DND-41 (cell line): ENCODE measurements around the gene ANKS4B.

Source experiments
- ATAC-seq: fragments of 200-7000 bp; cut with Tn5 transposase; 3 replicates; pipeline ENCODE4 v1.9.1; 2021; ENCODE audit warnings: low read depth; ENCODE audit not compliant: insufficient read depth
- DNase-seq: peaks from one replicate; pipeline ENCODE4 v3.0.0-alpha.2; 2020
- H2AFZ ChIP-seq: 2 replicates; pipeline ENCODE4 v1.6.0; 2012; ENCODE audit warnings: low read depth, low read length
- H3K27ac ChIP-seq: 2 replicates; pipeline ENCODE4 v1.5.1; 2012; ENCODE audit warnings: low read length, inconsistent platforms
- H3K27me3 ChIP-seq: fragments of 200-600 bp; sonication (generic); 2 replicates; pipeline ENCODE4 v1.6.0; 2012; ENCODE audit warnings: low read length, mild to moderate bottlenecking, inconsistent platforms; ENCODE audit not compliant: insufficient read depth, poor library complexity
- H3K36me3 ChIP-seq: 2 replicates; pipeline ENCODE4 v1.5.1; 2012; ENCODE audit warnings: low read length, inconsistent platforms; ENCODE audit not compliant: insufficient read depth
- H3K4me1 ChIP-seq: 2 replicates; pipeline ENCODE4 v1.5.1; 2012; ENCODE audit warnings: mild to moderate bottlenecking, low read length; ENCODE audit not compliant: insufficient read depth
- H3K4me2 ChIP-seq: 2 replicates; pipeline ENCODE4 v1.6.0; 2012; ENCODE audit warnings: mild to moderate bottlenecking, moderate library complexity, low read length, inconsistent platforms; ENCODE audit not compliant: insufficient read depth
- H3K4me3 ChIP-seq, 2 experiments: fragments of 200-600 bp in 1 of 2; shearing (Covaris generic) in 1 of 2; 2 replicates each; pipeline ENCODE4 v1.5.1; 2012 to 2016; ENCODE audit warnings: inconsistent platforms in 2 of 2, low read length in 2 of 2, mild to moderate bottlenecking in 2 of 2, low read depth in 1 of 2, moderate library complexity in 1 of 2
- H3K79me2 ChIP-seq: 2 replicates; pipeline ENCODE4 v1.6.0; 2012; ENCODE audit warnings: low read length, inconsistent platforms; ENCODE audit not compliant: insufficient read depth
- H3K9ac ChIP-seq: 2 replicates; pipeline ENCODE4 v1.6.0; 2012; ENCODE audit warnings: low read depth, mild to moderate bottlenecking, inconsistent platforms, low read length, moderate library complexity
- H3K9me3 ChIP-seq: 2 replicates; pipeline ENCODE4 v1.5.1; 2012; ENCODE audit warnings: low read length, moderate library complexity, mild to moderate bottlenecking, inconsistent platforms; ENCODE audit not compliant: insufficient read depth, severe bottlenecking
- H4K20me1 ChIP-seq: 2 replicates; pipeline ENCODE4 v1.6.0; 2012; ENCODE audit warnings: low read length; ENCODE audit not compliant: insufficient read depth
- EZH2 ChIP-seq: IDR thresholded peaks from 3 replicates; pipeline ENCODE4 v1.6.1; 2012; ENCODE audit warnings: borderline replicate concordance, low read depth, mild to moderate bottlenecking, moderate library complexity, low read length, inconsistent platforms; ENCODE audit not compliant: severe bottlenecking
- TF ChIP-seq, protein P1 (sequence below): IDR thresholded peaks from 2 replicates; pipeline ENCODE4 v1.5.1; 2012; ENCODE audit warnings: borderline replicate concordance, low read length, moderate library complexity, mild to moderate bottlenecking; ENCODE audit not compliant: poor library complexity, severe bottlenecking; ENCODE audit errors: extremely low read depth

ANKS4B gene

DNA sequence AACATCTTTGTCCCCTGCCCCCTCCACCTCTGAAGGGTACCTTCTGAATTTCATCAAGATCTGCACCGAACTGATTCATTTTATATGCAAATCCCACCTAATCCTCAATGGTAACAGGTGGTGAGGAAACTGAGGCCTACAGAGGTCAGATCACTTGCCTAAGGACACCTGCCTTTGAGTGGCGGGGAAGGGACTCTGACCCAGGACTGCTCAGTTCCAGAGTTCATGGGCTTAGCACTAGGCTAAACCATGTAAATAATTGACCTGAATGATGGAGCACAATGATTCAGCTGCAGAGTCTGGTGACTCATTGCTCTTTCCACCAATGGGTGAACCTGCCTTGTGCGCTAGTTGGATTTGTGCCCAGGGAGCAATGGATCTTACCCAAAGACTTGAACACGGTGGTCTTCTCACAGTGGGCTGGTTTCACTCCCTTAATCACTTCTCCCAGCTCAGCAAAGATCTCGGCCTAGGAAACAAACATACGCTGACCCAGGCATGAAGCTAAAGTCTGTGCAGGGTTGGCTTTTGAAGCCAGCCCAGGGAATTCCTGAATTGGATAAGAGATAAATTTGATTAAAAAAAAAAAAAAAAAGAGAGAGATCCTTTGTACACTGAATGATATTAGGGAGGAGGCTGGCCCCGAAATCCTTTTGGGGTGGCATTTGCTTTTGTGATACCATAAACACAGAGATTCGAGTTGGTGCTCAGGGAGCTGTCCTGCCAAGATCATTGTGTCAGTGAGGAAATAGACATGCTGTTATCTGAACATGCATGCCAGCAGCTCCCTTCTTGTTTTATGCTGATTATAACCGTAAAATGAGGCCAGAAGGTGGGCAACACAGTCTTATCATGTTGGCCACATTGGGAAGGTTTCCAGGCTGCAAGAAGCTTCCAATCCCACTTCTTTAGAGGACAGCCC lies 27.6 kb downstream of the ANKS4B start:
- Histone ChIP-seq H3K4me3 (no peak overlapping the region), H3K9me3 (no peaks in the 10 kb centered on the region), H3K4me2 (no peak overlapping the region), H3K27me3 (no peaks in the 10 kb centered on the region), H3K4me1 (no peaks in the 10 kb centered on the region), H3K9ac (no peak overlapping the region), H2AFZ (no peak overlapping the region), H3K79me2 (no peaks in the 10 kb centered on the region), H3K36me3 (no peaks in the 10 kb centered on the region), H4K20me1 (no peaks in the 10 kb centered on the region), H3K27ac (no peak overlapping the region)
- no peak for DNase-seq
- no peak for ATAC-seq
- TF ChIP-seq, protein P1, sequence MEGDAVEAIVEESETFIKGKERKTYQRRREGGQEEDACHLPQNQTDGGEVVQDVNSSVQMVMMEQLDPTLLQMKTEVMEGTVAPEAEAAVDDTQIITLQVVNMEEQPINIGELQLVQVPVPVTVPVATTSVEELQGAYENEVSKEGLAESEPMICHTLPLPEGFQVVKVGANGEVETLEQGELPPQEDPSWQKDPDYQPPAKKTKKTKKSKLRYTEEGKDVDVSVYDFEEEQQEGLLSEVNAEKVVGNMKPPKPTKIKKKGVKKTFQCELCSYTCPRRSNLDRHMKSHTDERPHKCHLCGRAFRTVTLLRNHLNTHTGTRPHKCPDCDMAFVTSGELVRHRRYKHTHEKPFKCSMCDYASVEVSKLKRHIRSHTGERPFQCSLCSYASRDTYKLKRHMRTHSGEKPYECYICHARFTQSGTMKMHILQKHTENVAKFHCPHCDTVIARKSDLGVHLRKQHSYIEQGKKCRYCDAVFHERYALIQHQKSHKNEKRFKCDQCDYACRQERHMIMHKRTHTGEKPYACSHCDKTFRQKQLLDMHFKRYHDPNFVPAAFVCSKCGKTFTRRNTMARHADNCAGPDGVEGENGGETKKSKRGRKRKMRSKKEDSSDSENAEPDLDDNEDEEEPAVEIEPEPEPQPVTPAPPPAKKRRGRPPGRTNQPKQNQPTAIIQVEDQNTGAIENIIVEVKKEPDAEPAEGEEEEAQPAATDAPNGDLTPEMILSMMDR, result no peak
- no peak for TF ChIP-seq EZH2

DNA sequence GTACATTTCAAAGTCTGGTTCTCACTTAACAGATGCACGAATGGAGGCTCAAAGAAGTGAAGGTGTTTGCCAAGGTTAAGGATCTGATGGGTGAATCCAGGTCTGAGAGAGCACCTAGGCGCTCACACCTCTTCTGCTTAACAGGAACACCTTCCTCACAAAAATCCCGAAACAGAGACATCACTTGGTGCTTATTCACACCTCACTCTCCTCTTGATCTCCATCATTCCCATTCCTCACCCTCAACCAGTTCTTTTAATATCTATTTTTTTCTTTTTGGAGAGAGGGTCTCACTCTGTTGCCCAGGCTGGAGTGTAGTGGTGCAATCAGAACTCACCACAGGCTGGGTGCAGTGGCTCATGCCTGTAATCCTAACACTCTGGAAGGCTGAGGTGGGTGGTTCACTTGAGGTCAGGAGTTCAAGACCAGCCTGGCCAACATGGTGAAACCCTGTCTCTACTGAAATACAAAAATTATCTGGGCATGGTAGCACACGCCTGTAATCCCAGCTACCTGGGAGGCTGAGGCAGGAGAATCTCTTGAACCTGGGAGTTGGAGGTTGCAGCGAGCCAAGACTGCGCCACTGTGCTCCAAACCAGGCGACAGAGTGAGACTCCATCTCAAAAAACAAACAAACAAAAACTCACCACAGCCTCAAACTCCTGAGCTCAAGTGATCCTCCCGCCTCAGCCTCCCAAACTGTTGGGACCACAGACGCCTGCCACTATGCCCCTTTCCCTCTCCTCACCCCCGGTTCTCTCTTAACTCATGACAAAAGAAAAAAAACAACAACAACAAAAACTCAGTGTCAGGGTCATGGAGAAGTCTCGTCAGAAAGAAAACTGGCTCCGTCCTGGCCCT lies 29.5 kb downstream of the ANKS4B start:
- Histone ChIP-seq H3K9ac (no peak overlapping the region), H3K27ac (no peak overlapping the region), H3K27me3 (no peaks in the 10 kb centered on the region), H3K79me2 (no peaks in the 10 kb centered on the region), H3K4me3 (no peak overlapping the region), H3K9me3 (no peaks in the 10 kb centered on the region), H3K4me1 (no peaks in the 10 kb centered on the region), H3K4me2 (no peak overlapping the region), H2AFZ (no peak overlapping the region), H4K20me1 (no peaks in the 10 kb centered on the region), H3K36me3 (no peaks in the 10 kb centered on the region)
- TF ChIP-seq, protein P1, result no peak
- TF ChIP-seq EZH2, result no peak
- DNase-seq, result no peak
- no peak for ATAC-seq

DNA sequence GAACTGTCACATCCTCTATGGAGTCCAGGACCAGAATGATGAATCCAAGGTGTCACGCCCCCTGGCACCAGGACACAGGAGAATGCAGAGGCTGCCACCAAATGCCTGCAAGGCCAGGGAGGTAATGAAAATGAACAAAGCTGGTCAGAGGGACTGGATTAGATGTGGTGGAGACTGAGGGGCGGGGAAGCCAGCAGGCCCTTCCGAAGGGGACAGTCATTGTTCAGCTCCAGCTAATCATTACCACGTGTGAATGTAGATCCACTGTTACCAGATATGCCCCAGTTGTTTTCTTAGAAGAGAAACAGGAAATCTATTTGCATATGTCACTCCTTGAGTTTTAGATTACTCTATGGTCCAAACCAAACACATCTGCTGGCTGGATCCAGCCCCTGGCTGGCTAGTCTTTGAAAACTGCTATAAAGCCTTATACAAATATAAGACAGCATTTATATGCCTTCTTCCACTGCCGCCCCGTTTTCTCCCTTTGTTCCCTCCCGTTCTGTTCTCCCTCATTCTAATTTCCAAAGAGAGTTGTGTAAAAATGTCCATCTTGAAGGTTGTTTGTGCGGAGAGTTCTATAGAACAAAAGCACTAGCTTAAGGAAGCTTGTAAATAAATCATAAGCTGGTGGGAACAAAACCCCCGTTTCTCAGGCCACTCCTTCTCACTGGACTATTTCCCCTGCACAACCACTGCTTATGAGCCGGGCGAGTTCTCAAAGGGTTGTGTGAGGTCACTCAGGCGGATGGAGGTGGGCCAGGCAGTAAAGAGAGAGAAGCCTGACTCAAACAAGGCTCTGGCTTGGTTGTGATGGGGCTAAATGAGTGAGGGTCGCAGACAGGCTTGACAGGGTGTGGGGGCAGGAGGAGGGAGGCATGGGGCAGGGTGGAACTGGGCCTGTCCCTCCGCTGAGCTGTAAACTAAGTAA lies 30.4 kb downstream of the ANKS4B start:
- DNase-seq (no peak), ATAC-seq (no peak)
- Histone ChIP-seq H3K36me3 (no peaks in the 10 kb centered on the region), H3K4me1 (no peaks in the 10 kb centered on the region), H3K9ac (no peak overlapping the region), H4K20me1 (no peaks in the 10 kb centered on the region), H3K27ac (no peak overlapping the region), H3K27me3 (no peaks in the 10 kb centered on the region), H3K4me3 (no peak overlapping the region), H3K4me2 (no peak overlapping the region), H2AFZ (no peak overlapping the region), H3K9me3 (no peaks in the 10 kb centered on the region), H3K79me2 (no peaks in the 10 kb centered on the region)
- TF ChIP-seq EZH2, result no peak
- TF ChIP-seq, protein P1, result no peak
